Activated CD4-positive, alpha-beta T cell treated with anti-CD3 and anti-CD28 coated beads, Interleukin-2, amount 10 ng/mL, durations not matched to agents 24 days and 14 days (primary cell): ENCODE data around the gene SP100. TPM values are rescaled to one million over a fixed set of nuclear protein-coding genes. Genes with fewer than 3 reads are reported as not detected.

Source experiments
- DNase-seq: peaks from one replicate; pipeline ENCODE4 v3.0.0; 2022
- H3K27ac Mint-ChIP-seq: one replicate; pipeline ENCODE4 v1.8.0; 2022; ENCODE audit warnings: mild to moderate bottlenecking, mixed read lengths
- H3K27me3 Mint-ChIP-seq: one replicate; pipeline ENCODE4 v1.8.0; 2022; ENCODE audit warnings: mixed read lengths
- H3K36me3 Mint-ChIP-seq: one replicate; pipeline ENCODE4 v1.8.0; 2022; ENCODE audit warnings: low read depth, mild to moderate bottlenecking, mixed read lengths
- H3K4me1 Mint-ChIP-seq: one replicate; pipeline ENCODE4 v1.8.0; 2021; ENCODE audit warnings: mixed read lengths
- H3K4me3 Mint-ChIP-seq: one replicate; pipeline ENCODE4 v1.8.0; 2022; ENCODE audit warnings: mild to moderate bottlenecking, moderate library complexity, mixed read lengths
- H3K9me3 Mint-ChIP-seq: one replicate; pipeline ENCODE4 v1.8.0; 2021; ENCODE audit warnings: mixed read lengths
- intact Hi-C: fragments of 100-400 bp; cut with micrococcal nuclease; formaldehyde crosslinking; loops from one replicate; pipeline ENCODE4 v1.15.1; 2023
- total RNA-seq: library from RNA; stranded (reverse); gene quantifications from 2 replicates; pipeline ENCODE4 v1.2.3, GENCODE V29; 2022

SP100 gene
- total RNA-seq, 1 donor from 2014 or later: 165 TPM

- peaks cover 25% of the 10 kb centered on the region for H3K9me3 Mint-ChIP-seq
Observed at GRCh38 chr2:230557065-230557464, 141.1 kb downstream of the SP100 start.

GRCh38 chr2:230564805-230565779 is 149.1 kb downstream of the SP100 start:
- H3K4me1 Mint-ChIP-seq: peaks cover 8% of the 10 kb centered on the region
- H3K27me3 Mint-ChIP-seq: peaks cover 2% of the 10 kb centered on the region
- H3K27ac Mint-ChIP-seq: no peak overlapping the region
- peaks cover 2% of the 10 kb centered on the region for H3K36me3 Mint-ChIP-seq
- peaks cover 10% of the 10 kb centered on the region for H3K9me3 Mint-ChIP-seq
- no peak overlapping the region for H3K4me3 Mint-ChIP-seq
- DNase-seq: no peak
- intact Hi-C loops: no loop called here

More at GRCh38 chr2:230557065-230557464, 141.1 kb downstream of the SP100 start:
- DNase-seq: no peak
- H3K4me3 Mint-ChIP-seq: no peak overlapping the region
- H3K27ac Mint-ChIP-seq: no peak overlapping the region
- peaks cover 8% of the 10 kb centered on the region for H3K36me3 Mint-ChIP-seq
- peaks cover 2% of the 10 kb centered on the region for H3K27me3 Mint-ChIP-seq
- H3K4me1 Mint-ChIP-seq: peaks cover 6% of the 10 kb centered on the region
- intact Hi-C loops: no loop called here

- H3K36me3 Mint-ChIP-seq: peaks cover 11% of the 10 kb centered on the region
- intact Hi-C loops: loop anchor here (1.0 kb wide), 1 partner anchor 97 kb away; no protein-coding TSS in a partner anchor
- peak overlapping the region; percentile 43 for H3K27ac Mint-ChIP-seq
- H3K4me1 Mint-ChIP-seq: peaks cover 6% of the 10 kb centered on the region
- DNase-seq: no peak
- H3K4me3 Mint-ChIP-seq: no peak overlapping the region
- H3K27me3 Mint-ChIP-seq: no peaks in the 10 kb centered on the region
- peaks cover 14% of the 10 kb centered on the region for H3K9me3 Mint-ChIP-seq
Observed at GRCh38 chr2:230569298-230569697, 153.3 kb downstream of the SP100 start.

DNA sequence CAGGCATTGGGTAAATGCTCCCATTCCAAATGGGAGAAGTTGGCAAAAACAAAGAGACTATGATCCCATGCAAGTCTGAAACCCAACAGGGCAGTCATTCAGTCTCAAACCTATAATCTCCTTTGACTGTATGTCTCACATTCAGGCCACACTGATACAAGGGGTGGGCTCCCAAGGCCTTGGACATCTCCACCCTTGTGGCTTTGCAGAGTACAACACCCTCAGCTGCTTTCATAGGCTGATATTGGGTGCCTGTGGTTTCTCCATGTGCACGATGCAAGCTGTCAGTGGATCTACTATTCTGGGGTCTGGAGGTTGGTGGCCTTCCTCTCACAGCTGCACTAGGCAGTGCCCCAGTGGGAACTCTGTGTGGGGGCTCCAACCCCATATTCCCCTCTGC is 155.0 kb downstream of the SP100 start:
- Mint-ChIP-seq H3K4me3 (no peak overlapping the region), H3K27ac (no peak overlapping the region), H3K36me3 (peaks cover 15% of the 10 kb centered on the region), H3K4me1 (peaks cover 10% of the 10 kb centered on the region), H3K27me3 (no peaks in the 10 kb centered on the region), H3K9me3 (peaks cover 16% of the 10 kb centered on the region)
- DNase-seq: no peak
- intact Hi-C loops: no loop called here

- H3K4me1 Mint-ChIP-seq: peaks cover 10% of the 10 kb centered on the region
- H3K9me3 Mint-ChIP-seq: peaks cover 12% of the 10 kb centered on the region
- intact Hi-C loops: no loop called here
- peak; percentile 74 for DNase-seq
- H3K4me3 Mint-ChIP-seq: peak overlapping the region; percentile 10
- H3K27ac Mint-ChIP-seq: peak overlapping the region; percentile 76
- peaks cover 13% of the 10 kb centered on the region for H3K36me3 Mint-ChIP-seq
- H3K27me3 Mint-ChIP-seq: no peaks in the 10 kb centered on the region
Observed at GRCh38 chr2:230575642-230576324, 159.8 kb downstream of the SP100 start.

- Mint-ChIP-seq H3K36me3 (peaks cover 12% of the 10 kb centered on the region), H3K9me3 (peaks cover 12% of the 10 kb centered on the region), H3K4me1 (peaks cover 11% of the 10 kb centered on the region), H3K27ac (no peak overlapping the region), H3K4me3 (no peak overlapping the region), H3K27me3 (no peaks in the 10 kb centered on the region)
- intact Hi-C loops: no loop called here
- DNase-seq: no peak
Observed at GRCh38 chr2:230577114-230577513, 161.1 kb downstream of the SP100 start.

DNA sequence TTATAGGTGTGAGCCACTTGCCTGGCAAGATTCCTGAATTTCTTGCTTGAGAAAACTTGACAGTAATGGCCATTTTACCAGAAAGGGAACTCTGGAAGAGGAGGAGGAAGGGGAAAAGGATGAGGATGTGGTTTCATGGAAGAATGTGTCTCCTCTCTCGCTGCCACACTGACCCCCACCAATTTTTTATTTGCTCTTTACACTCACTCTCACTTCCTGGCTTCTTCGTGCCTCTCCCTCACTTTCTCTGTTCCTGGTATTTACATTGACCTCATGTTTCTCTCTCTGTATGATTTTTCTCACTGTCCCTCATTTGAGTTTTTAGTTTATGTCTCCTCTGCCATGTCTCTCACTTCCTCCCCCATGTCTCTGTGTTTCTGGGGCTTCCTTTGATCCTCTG is 162.1 kb downstream of the SP100 start:
- peaks cover 20% of the 10 kb centered on the region for H3K4me1 Mint-ChIP-seq
- peaks cover 16% of the 10 kb centered on the region for H3K36me3 Mint-ChIP-seq
- H3K27me3 Mint-ChIP-seq: no peaks in the 10 kb centered on the region
- H3K4me3 Mint-ChIP-seq: no peak overlapping the region
- DNase-seq: no peak
- H3K9me3 Mint-ChIP-seq: peaks cover 20% of the 10 kb centered on the region
- intact Hi-C loops: no loop called here
- H3K27ac Mint-ChIP-seq: no peak overlapping the region

DNA sequence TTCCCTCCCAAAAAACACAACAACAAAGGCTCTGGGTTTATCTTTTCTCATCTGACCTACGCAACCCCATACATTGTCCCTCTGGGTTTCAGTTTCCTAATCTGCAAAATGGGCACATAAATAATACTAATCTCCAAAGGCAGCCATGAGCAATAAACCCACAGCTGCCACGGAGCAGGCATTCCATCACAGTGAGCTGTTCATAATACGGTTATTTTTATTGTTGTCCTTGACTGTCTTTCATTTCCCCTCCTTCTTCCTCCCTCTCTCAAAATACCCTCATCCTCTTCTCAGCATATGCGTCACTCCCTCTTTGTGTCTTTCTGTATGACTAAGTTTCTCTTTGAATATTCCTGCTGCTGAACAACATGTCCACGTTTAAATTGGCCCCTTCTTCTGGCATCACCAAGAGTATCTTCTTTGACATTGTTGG is 166.9 kb downstream of the SP100 start:
- intact Hi-C loops: loop anchor here (2.0 to 5.0 kb wide), 5 partner anchors 18 to 134 kb away; no protein-coding TSS in a partner anchor
- Mint-ChIP-seq H3K4me1 (peaks cover 31% of the 10 kb centered on the region), H3K27ac (peak overlapping the region; percentile 85), H3K9me3 (peaks cover 18% of the 10 kb centered on the region), H3K27me3 (no peaks in the 10 kb centered on the region), H3K4me3 (peak overlapping the region; percentile 39), H3K36me3 (peaks cover 13% of the 10 kb centered on the region)
- DNase-seq: peak; percentile 72

- intact Hi-C loops: loop anchor here (2.0 to 5.0 kb wide), 5 partner anchors 17 to 135 kb away; no protein-coding TSS in a partner anchor
- DNase-seq: no peak
- Mint-ChIP-seq H3K27ac (peak overlapping the region; percentile 85), H3K9me3 (peaks cover 22% of the 10 kb centered on the region), H3K36me3 (peaks cover 13% of the 10 kb centered on the region), H3K4me1 (peaks cover 32% of the 10 kb centered on the region), H3K27me3 (no peaks in the 10 kb centered on the region), H3K4me3 (peak overlapping the region; percentile 39)
Observed at GRCh38 chr2:230583581-230583980, 167.6 kb downstream of the SP100 start.

DNA sequence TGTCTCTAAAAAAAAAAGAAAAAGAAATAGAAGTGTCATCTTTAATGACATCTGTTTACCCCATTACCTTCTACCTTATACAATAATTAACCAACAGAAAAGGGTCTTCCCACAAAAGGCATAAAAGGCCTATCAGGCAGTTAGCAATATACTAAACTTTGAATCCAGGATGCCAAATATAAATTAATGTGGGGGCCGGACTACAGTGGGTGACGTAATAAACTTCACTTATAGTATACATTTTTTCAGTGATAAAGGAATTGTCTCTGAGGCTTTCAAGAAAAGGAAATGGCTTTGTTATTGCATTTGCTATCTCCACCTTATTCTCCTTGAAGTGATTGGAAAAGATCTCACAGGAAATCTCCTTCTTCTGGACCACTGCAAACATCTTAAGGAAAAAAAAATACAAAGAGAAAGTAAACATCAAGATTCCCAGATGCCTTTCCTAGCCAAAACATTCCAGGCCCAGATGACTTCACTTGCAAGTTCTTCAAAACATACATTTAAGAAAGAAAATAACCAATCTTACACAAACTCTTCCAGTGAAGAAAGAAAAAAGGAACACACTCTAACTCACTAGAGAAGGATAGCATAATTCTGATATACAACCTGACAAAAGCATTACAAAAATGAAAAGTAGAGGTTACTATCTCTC is 170.5 kb downstream of the SP100 start:
- peaks cover 49% of the 10 kb centered on the region for H3K4me1 Mint-ChIP-seq
- H3K36me3 Mint-ChIP-seq: peaks cover 23% of the 10 kb centered on the region
- H3K9me3 Mint-ChIP-seq: peaks cover 32% of the 10 kb centered on the region
- H3K4me3 Mint-ChIP-seq: no peak overlapping the region
- intact Hi-C loops: no loop called here
- no peak for DNase-seq
- no peaks in the 10 kb centered on the region for H3K27me3 Mint-ChIP-seq
- no peak overlapping the region for H3K27ac Mint-ChIP-seq

DNA sequence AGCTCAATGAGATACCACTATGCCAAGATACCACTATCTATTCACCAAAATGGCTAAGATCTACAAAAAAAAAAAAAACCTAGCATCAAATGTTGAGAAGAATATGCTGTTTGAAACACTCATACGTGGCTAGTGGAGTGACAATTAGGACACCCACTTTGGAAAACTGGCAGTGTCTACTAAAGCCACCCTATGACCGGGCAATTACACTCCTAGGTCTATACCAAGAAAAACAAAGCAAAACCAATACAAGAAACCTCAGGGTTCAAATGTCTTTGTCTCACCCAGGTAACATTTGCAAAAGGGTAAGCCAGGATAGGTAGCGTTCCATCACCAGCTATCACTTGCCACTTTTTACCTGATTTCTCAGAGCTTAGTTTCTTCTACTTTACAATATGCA is 173.0 kb downstream of the SP100 start:
- intact Hi-C loops: no loop called here
- Mint-ChIP-seq H3K27ac (no peak overlapping the region), H3K4me1 (peaks cover 49% of the 10 kb centered on the region), H3K36me3 (peaks cover 17% of the 10 kb centered on the region), H3K9me3 (peaks cover 19% of the 10 kb centered on the region), H3K27me3 (no peaks in the 10 kb centered on the region), H3K4me3 (no peak overlapping the region)
- no peak for DNase-seq

GRCh38 chr2:230589497-230590015 is 173.6 kb downstream of the SP100 start:
- H3K4me1 Mint-ChIP-seq: peaks cover 53% of the 10 kb centered on the region
- peak overlapping the region; percentile 79 for H3K27ac Mint-ChIP-seq
- no peak overlapping the region for H3K4me3 Mint-ChIP-seq
- peaks cover 17% of the 10 kb centered on the region for H3K36me3 Mint-ChIP-seq
- peak; percentile 73 for DNase-seq
- no peaks in the 10 kb centered on the region for H3K27me3 Mint-ChIP-seq
- intact Hi-C loops: no loop called here
- H3K9me3 Mint-ChIP-seq: peaks cover 19% of the 10 kb centered on the region

GRCh38 chr2:230590333-230590732 is 174.3 kb downstream of the SP100 start:
- Mint-ChIP-seq H3K27ac (peak overlapping the region; percentile 14), H3K4me1 (peaks cover 55% of the 10 kb centered on the region), H3K9me3 (peaks cover 21% of the 10 kb centered on the region), H3K4me3 (no peak overlapping the region), H3K36me3 (peaks cover 18% of the 10 kb centered on the region), H3K27me3 (no peaks in the 10 kb centered on the region)
- intact Hi-C loops: no loop called here
- no peak for DNase-seq
